Measurements from ENCODE around the gene CISD3.
"Not testable (repeated sequence)": the region's sequence is repeated elsewhere in the genome, so short reads cannot be mapped to it uniquely, and the experiment has no call there.

CISD3 gene

GRCh38 chr17:38709104-38709820 lies 20.9 kb upstream of the CISD3 start:
- DNase-seq = no peak

- DNase-seq = no peak
Measured at GRCh38 chr17:38709864-38710603, 20.1 kb upstream of the CISD3 start.

- no peak for DNase-seq
Measured at GRCh38 chr17:38710604-38710962, 19.6 kb upstream of the CISD3 start.

GRCh38 chr17:38710985-38711384 lies 19.2 kb upstream of the CISD3 start:
- DNase-seq = no peak

GRCh38 chr17:38711792-38712571 lies 18.2 kb upstream of the CISD3 start:
- DNase-seq = no peak

GRCh38 chr17:38712593-38712992 lies 17.5 kb upstream of the CISD3 start:
- DNase-seq = no peak

GRCh38 chr17:38713456-38714075 lies 16.6 kb upstream of the CISD3 start:
- DNase-seq = no peak

- no peak for DNase-seq
Measured at GRCh38 chr17:38715216-38715943, 14.8 kb upstream of the CISD3 start.

GRCh38 chr17:38716368-38717005 lies 13.7 kb upstream of the CISD3 start:
- no peak for DNase-seq

GRCh38 chr17:38717139-38717745 lies 12.9 kb upstream of the CISD3 start:
- DNase-seq = no peak

GRCh38 chr17:38719289-38719942 lies 10.7 kb upstream of the CISD3 start:
- no peak for DNase-seq

- no peak for DNase-seq
Measured at GRCh38 chr17:38719943-38720641, 10.0 kb upstream of the CISD3 start.

GRCh38 chr17:38720941-38721340 lies 9.2 kb upstream of the CISD3 start:
- DNase-seq = no peak

GRCh38 chr17:38721802-38722201 lies 8.3 kb upstream of the CISD3 start:
- no peak for DNase-seq

GRCh38 chr17:38724337-38724988 lies 5.7 kb upstream of the CISD3 start:
- no peak for DNase-seq

- no peak for DNase-seq
Measured at GRCh38 chr17:38725066-38725465, 5.1 kb upstream of the CISD3 start.

GRCh38 chr17:38726145-38726544 lies 4.0 kb upstream of the CISD3 start:
- not testable (repeated sequence) for DNase-seq

GRCh38 chr17:38727736-38728135 lies 2.4 kb upstream of the CISD3 start:
- no peak for DNase-seq

- no peak for DNase-seq
Measured at GRCh38 chr17:38728290-38728831, 1.8 kb upstream of the CISD3 start.
